K562 (cell line): ENCODE results near the gene TIMP2. TPM values are rescaled to one million over a fixed set of nuclear protein-coding genes. Genes with fewer than 3 reads are reported as not detected.

ENCODE experiments used
- ATAC-seq: fragments of 200-7000 bp; cut with Tn5 transposase; 3 replicates; pipeline ENCODE4 v1.9.1; 2020; ENCODE audit warnings: moderate library complexity
- BruUV-seq: library from RNA; stranded (reverse); fragments of 400-500 nt; replicated peaks from 2 replicates; lab custom pipeline; 2021; lab: Mats Ljungman, UMichigan
- CTCF ChIA-PET: fragments of 300-600 bp; formaldehyde crosslinking; extraction: SDS; loops from one replicate; lab custom pipeline; 2021; ENCODE audit warnings: low intra/inter-chr PET ratio; lab: Yijun Ruan, JAX
- POLR2A ChIA-PET: fragments of 300-600, 350-650 bp; sonication (Branson Sonifier 250); formaldehyde crosslinking; extraction: SDS; loops from one replicate; lab custom pipeline; 2021; ENCODE audit warnings: antibody characterized with exemption, inconsistent platforms; lab: Yijun Ruan, JAX
- DNase-seq, 4 experiments: peaks; one replicate each; pipeline versions ENCODE4 v3.0.0 to v3.0.0-alpha.2; 2011 to 2018; ENCODE audit warnings: low spot score in 3 of 4, mixed read lengths in 3 of 4; ENCODE audit errors: extremely low read depth in 1 of 4
- FAIRE-seq: peaks from 2 replicates; lab custom pipeline; 2011; peaks lifted over from hg19 to GRCh38; lab: Jason Lieb, UNC
- H2AFZ ChIP-seq: 2 replicates; pipeline ENCODE4 v1.6.0; 2011; ENCODE audit warnings: low read depth, low read length, control low read depth, inconsistent platforms
- H3K27ac ChIP-seq: fragments of 200-600 bp; 3 replicates; pipeline ENCODE4 v1.8.0; 2011; ENCODE audit warnings: low read depth, mild to moderate bottlenecking, control low read depth, inconsistent platforms, low read length, moderate library complexity, mixed read lengths; ENCODE audit errors: extremely low read depth
- H3K27me3 ChIP-seq, 2 experiments: fragments of 300-600 bp in 1 of 2; 2 replicates in 1 of 2; 3 replicates in 1 of 2; pipeline versions ENCODE4 v1.6.0 to v1.8.0; 2011; ENCODE audit warnings: inconsistent platforms in 2 of 2, low read length in 2 of 2, mild to moderate bottlenecking in 1 of 2, mixed read lengths in 1 of 2, moderate library complexity in 1 of 2; ENCODE audit not compliant: control insufficient read depth in 2 of 2, insufficient read depth in 2 of 2
- H3K36me3 ChIP-seq: fragments of 300-600 bp; 3 replicates; pipeline ENCODE4 v1.8.0; 2011; ENCODE audit warnings: mild to moderate bottlenecking, low read length, inconsistent platforms; ENCODE audit not compliant: control insufficient read depth, insufficient read depth
- H3K4me1 ChIP-seq, 2 experiments: fragments of 200-600 bp in 1 of 2; replicated peaks in 1 of 2; 2 replicates in 1 of 2; 3 replicates in 1 of 2; pipeline versions ENCODE4 v1.5.1 to v1.8.0; 2011; ENCODE audit warnings: inconsistent platforms in 2 of 2, low read length in 2 of 2, mild to moderate bottlenecking in 1 of 2, mixed read lengths in 1 of 2, moderate library complexity in 1 of 2; ENCODE audit not compliant: control insufficient read depth in 2 of 2, insufficient read depth in 2 of 2
- H3K4me2 ChIP-seq: 2 replicates; pipeline ENCODE4 v1.6.1; 2011; ENCODE audit warnings: low read length, control low read depth, inconsistent platforms, mixed read lengths; ENCODE audit not compliant: insufficient read depth
- H3K4me3 ChIP-seq: fragments of 200-600 bp; sonication (generic), shearing (Covaris generic); 2 replicates; pipeline ENCODE4 v1.5.1; 2016; ENCODE audit warnings: control low read depth, inconsistent platforms
- H3K79me2 ChIP-seq: fragments of 200-600 bp; 3 replicates; pipeline ENCODE4 v1.8.0; 2011; ENCODE audit warnings: low read length, inconsistent platforms; ENCODE audit not compliant: control insufficient read depth, insufficient read depth
- H3K9ac ChIP-seq, 2 experiments: 2 replicates each; pipeline versions ENCODE4 v1.6.0 to v1.6.1; 2011; ENCODE audit warnings: low read depth in 2 of 2, low read length in 2 of 2, control low read depth in 1 of 2, inconsistent platforms in 1 of 2, mild to moderate bottlenecking in 1 of 2, mixed read lengths in 1 of 2; ENCODE audit not compliant: insufficient read depth in 1 of 2
- H3K9me1 ChIP-seq: one replicate; pipeline ENCODE4 v1.6.0; 2011; ENCODE audit warnings: inconsistent platforms, mild to moderate bottlenecking, low read length, moderate library complexity; ENCODE audit not compliant: control insufficient read depth, insufficient read depth
- H3K9me3 ChIP-seq: replicated peaks from 2 replicates; pipeline ENCODE4 v1.5.1; 2011; ENCODE audit warnings: low read depth, low read length, inconsistent platforms; ENCODE audit not compliant: control insufficient read depth, insufficient read depth
- H4K20me1 ChIP-seq: replicated peaks from 2 replicates; pipeline ENCODE4 v1.6.1; 2011; ENCODE audit warnings: low read length, inconsistent platforms, mixed read lengths; ENCODE audit not compliant: control insufficient read depth, insufficient read depth
- CEBPG ChIP-seq, 3 experiments: fragments of 200-800 bp in 1 of 3; sonication (Bioruptor generic) in 1 of 3; sonication (generic) in 1 of 3; formaldehyde crosslinking in 1 of 3; IDR thresholded peaks in 2 of 3; conservative IDR thresholded peaks in 1 of 3; 2 replicates each; pipeline versions ENCODE4 v1.6.1 to v1.8.0; 2016 to 2022; ENCODE audit warnings: missing compliant biosample characterization in 2 of 3, missing genetic modification characterization in 2 of 3, mild to moderate bottlenecking in 1 of 3, missing genetic modification reagents in 1 of 3
- GTF2B ChIP-seq: IDR thresholded peaks from 2 replicates; pipeline ENCODE4 v1.6.1; 2011; ENCODE audit not compliant: insufficient read length; ENCODE audit errors: extremely low read depth
- GTF2E2 ChIP-seq: fragments of 200-800 bp; sonication (Bioruptor generic); IDR thresholded peaks from 2 replicates; pipeline ENCODE4 v1.6.1; 2016; ENCODE audit warnings: missing genetic modification characterization, missing compliant biosample characterization
- GTF3C2 ChIP-seq: IDR thresholded peaks from 3 replicates; pipeline ENCODE4 v1.6.1; 2011; ENCODE audit warnings: borderline replicate concordance, mild to moderate bottlenecking, moderate library complexity; ENCODE audit not compliant: insufficient read length; ENCODE audit errors: extremely low read depth
- HOXB6 ChIP-seq: fragments of 250-450 bp; sonication (Bioruptor Pico); IDR thresholded peaks from 2 replicates; pipeline ENCODE4 v1.5.1; 2022; ENCODE audit warnings: mild to moderate bottlenecking, borderline replicate concordance
- NFIC ChIP-seq: fragments of 450-650 bp; IDR thresholded peaks from 2 replicates; pipeline ENCODE4 v1.6.1; 2017; ENCODE audit warnings: mild to moderate bottlenecking, inconsistent platforms
- POLR2AphosphoS5 ChIP-seq: IDR thresholded peaks from 2 replicates; pipeline ENCODE4 v1.6.1; 2011; ENCODE audit warnings: mild to moderate bottlenecking, low read depth, low read length, moderate library complexity; ENCODE audit not compliant: control insufficient read depth, insufficient read depth
- PTRF ChIP-seq: fragments of 450-650 bp; IDR thresholded peaks from 2 replicates; pipeline ENCODE4 v1.6.1; 2016; ENCODE audit warnings: mild to moderate bottlenecking, missing genetic modification characterization, missing compliant biosample characterization
- SMARCE1 ChIP-seq: fragments of 450-650 bp; IDR thresholded peaks from 2 replicates; pipeline ENCODE4 v1.7.1; 2016; ENCODE audit warnings: mild to moderate bottlenecking
- ZEB2 ChIP-seq: fragments of 450-650 bp; IDR thresholded peaks from 2 replicates; pipeline ENCODE4 v1.6.1; 2016
- ZNF511 ChIP-seq: sonication (generic); formaldehyde crosslinking; IDR thresholded peaks from 2 replicates; pipeline ENCODE4 v1.8.0; 2022; ENCODE audit warnings: mild to moderate bottlenecking, missing genetic modification reagents
- WGBS: fragments of 100-300 bp; shearing (Covaris generic); methylation state at CpG from one replicate; pipeline ENCODE4 v1.1.6; 2016; ENCODE audit warnings: low coverage, mixed read lengths; ENCODE audit not compliant: insufficient coverage; ENCODE audit errors: missing lambda C conversion rate; 5-methylcytosine and 5-hydroxymethylcytosine counted together
- in situ Hi-C: fragments of 300-500 bp; cut with MboI; formaldehyde crosslinking; loops from 4 replicates; pipeline ENCODE4 v1.15.0; 2018; ENCODE audit warnings: inconsistent platforms, mixed read lengths
- intact Hi-C: fragments of 100-400 bp; cut with micrococcal nuclease; formaldehyde crosslinking; loops from 2 replicates; pipeline ENCODE4 v1.14.2; 2022
- polyA plus RNA-seq, 8 experiments: library from polyadenylated mRNA; depleted of rRNA in 4 of 8; stranded (reverse) in 5 of 8; unstranded in 3 of 8; fragments of >200 nt; fragmentation: Nextera tagmentation in 2 of 8; fragmentation: Illumina TruSeq in 1 of 8; extraction: Ambion mirVana in 2 of 8; extraction: Trizol in 1 of 8; gene quantifications; 2 replicates each; pipeline versions ENCODE4 v1.2.1 to v1.2.3, GENCODE V29; 2011 to 2014; ENCODE audit warnings: inconsistent platforms in 1 of 8, missing spikeins in 1 of 8
- total RNA-seq, 7 experiments: library from RNA; depleted of rRNA in 6 of 7; stranded (reverse); fragments of >200 nt in 6 of 7; fragmentation: Illumina TruSeq in 2 of 7; extraction: Trizol in 2 of 7; gene quantifications; 2 replicates each; pipeline versions ENCODE4 v1.2.1 to v1.2.3, GENCODE V29; 2011 to 2021; ENCODE audit warnings: low replicate concordance in 1 of 7

TIMP2 gene
- total and polyA plus RNA-seq, 9 of the 15 experiments (the other 6 are each of a cell fraction or from before 2014, with no cell fraction given) = 0.55 TPM; not detected in 8

GRCh38 chr17:78971756-78972506 is 46.7 kb upstream of the TIMP2 start:
- Histone ChIP-seq H3K27me3 (peaks cover 20 to 41% of the 10 kb centered on the region in 2 experiments), H3K9ac (peak overlapping the region in 1 of 2 experiments; percentile 26; a peak in 2 of 4 replicates), H3K9me3 (no peaks in the 10 kb centered on the region), H3K4me2 (no peak overlapping the region), H3K4me1 (peaks cover 0 to 57% of the 10 kb centered on the region in 2 experiments; a peak in 2 of 5 replicates), H4K20me1 (no peaks in the 10 kb centered on the region), H3K9me1 (no peaks in the 10 kb centered on the region), H3K4me3 (no peak overlapping the region), H3K36me3 (no peaks in the 10 kb centered on the region), H3K79me2 (no peaks in the 10 kb centered on the region), H3K27ac (no peak overlapping the region), H2AFZ (peak overlapping the region; percentile 72)
- in situ Hi-C loops (no loop called here), intact Hi-C loops (loop anchor here (1.0 to 2.0 kb wide), 2 partner anchors 107 to 475 kb away; no protein-coding TSS in a partner anchor)
- 47% methylated on average over 22 of the region's 22 CpGs for WGBS
- ATAC-seq (no peak), FAIRE-seq (peak; percentile 23), DNase-seq (no peak)
- BruUV-seq = no TSS peak
- ChIA-PET CTCF (interaction anchor here (1.2 to 1.8 kb wide), 2 partner anchors 106 to 475 kb away, joined by 3 to 16 read pairs; no protein-coding TSS in a partner anchor), POLR2A (interaction anchor here (0.5 to 1.5 kb wide), 7 partner anchors 10 to 204 kb away, joined by 3 to 6 read pairs (median 3); no protein-coding TSS in a partner anchor)
- TF ChIP-seq CEBPG (CRISPR knock-in tag; IDR thresholded peaks at IDR 0.05) = no peak
- no peak for TF ChIP-seq CEBPG (tag; conservative IDR thresholded peaks at IDR 0.05 in 1 of 2, IDR thresholded peaks at IDR 0.05 in 1 of 2)
- no peak for TF ChIP-seq ZNF511 (CRISPR knock-in tag)
- TF ChIP-seq HOXB6 (CRISPR knock-in tag) = no peak
- no peak for TF ChIP-seq NFIC
- no peak for TF ChIP-seq PTRF (tag)
- no peak for TF ChIP-seq GTF2E2 (tag)
- TF ChIP-seq GTF2B = no peak
- TF ChIP-seq GTF3C2 = no peak
- TF ChIP-seq ZEB2 = no peak
- no peak for TF ChIP-seq POLR2AphosphoS5
- no peak for TF ChIP-seq SMARCE1
